ENCODE results near the gene TBC1D5.
"Not testable (repeated sequence)": the region's sequence is repeated elsewhere in the genome, so short reads cannot be mapped to it uniquely, and the experiment has no call there.

Gene TBC1D5

GRCh38 chr3:17742102-17742879 lies at the start of gene TBC1D5:
Gene TBC1D5, minus strand, starts transcription at chr3:17742631. Its CDS starts 234,061 bp downstream, at chr3:17508570.
- DNase-seq, result peak; percentile 64

GRCh38 chr3:17783426-17783825 lies 41.0 kb upstream of the TBC1D5 start:
- no peak for DNase-seq

- DNase-seq, result no peak
These were observed 40.3 kb upstream of the TBC1D5 start for GRCh38 chr3:17782751-17783150.

- DNase-seq, result not testable (repeated sequence)
These were observed 37.9 kb upstream of the TBC1D5 start for GRCh38 chr3:17780369-17780768.

- not testable (repeated sequence) for DNase-seq
These were observed 37.1 kb upstream of the TBC1D5 start for GRCh38 chr3:17779304-17780250.

GRCh38 chr3:17777326-17777725 lies 34.9 kb upstream of the TBC1D5 start:
- not testable (repeated sequence) for DNase-seq

- DNase-seq, result no peak
These were observed 32.6 kb upstream of the TBC1D5 start for GRCh38 chr3:17775073-17775472.

GRCh38 chr3:17774180-17774910 lies 31.9 kb upstream of the TBC1D5 start:
- DNase-seq, result not testable (repeated sequence)

- DNase-seq, result no peak
These were observed 30.1 kb upstream of the TBC1D5 start for GRCh38 chr3:17772556-17772955.

GRCh38 chr3:17771177-17772017 lies 29.0 kb upstream of the TBC1D5 start:
- DNase-seq, result no peak

GRCh38 chr3:17770682-17771081 lies 28.3 kb upstream of the TBC1D5 start:
- DNase-seq, result no peak

- no peak for DNase-seq
These were observed 23.5 kb upstream of the TBC1D5 start for GRCh38 chr3:17765819-17766472.

GRCh38 chr3:17761563-17761962 lies 19.1 kb upstream of the TBC1D5 start:
- DNase-seq, result no peak

- no peak for DNase-seq
These were observed 17.5 kb upstream of the TBC1D5 start for GRCh38 chr3:17759901-17760300.

GRCh38 chr3:17755836-17756235 lies 13.4 kb upstream of the TBC1D5 start:
- no peak for DNase-seq

- DNase-seq, result no peak
These were observed 11.2 kb upstream of the TBC1D5 start for GRCh38 chr3:17753632-17753992.

GRCh38 chr3:17752876-17753631 lies 10.6 kb upstream of the TBC1D5 start:
- DNase-seq, result no peak

- no peak for DNase-seq
These were observed 10.0 kb upstream of the TBC1D5 start for GRCh38 chr3:17752436-17752835.

- DNase-seq, result no peak
These were observed 7.4 kb upstream of the TBC1D5 start for GRCh38 chr3:17749705-17750293.

- no peak for DNase-seq
These were observed 6.8 kb upstream of the TBC1D5 start for GRCh38 chr3:17749281-17749680.

GRCh38 chr3:17747890-17748247 lies 5.4 kb upstream of the TBC1D5 start:
- no peak for DNase-seq
